ENCODE results near the gene PDLIM3.
A peak's percentile ranks its signal among the peaks of the same experiment; 100 is the strongest.

The PDLIM3 gene

DNA sequence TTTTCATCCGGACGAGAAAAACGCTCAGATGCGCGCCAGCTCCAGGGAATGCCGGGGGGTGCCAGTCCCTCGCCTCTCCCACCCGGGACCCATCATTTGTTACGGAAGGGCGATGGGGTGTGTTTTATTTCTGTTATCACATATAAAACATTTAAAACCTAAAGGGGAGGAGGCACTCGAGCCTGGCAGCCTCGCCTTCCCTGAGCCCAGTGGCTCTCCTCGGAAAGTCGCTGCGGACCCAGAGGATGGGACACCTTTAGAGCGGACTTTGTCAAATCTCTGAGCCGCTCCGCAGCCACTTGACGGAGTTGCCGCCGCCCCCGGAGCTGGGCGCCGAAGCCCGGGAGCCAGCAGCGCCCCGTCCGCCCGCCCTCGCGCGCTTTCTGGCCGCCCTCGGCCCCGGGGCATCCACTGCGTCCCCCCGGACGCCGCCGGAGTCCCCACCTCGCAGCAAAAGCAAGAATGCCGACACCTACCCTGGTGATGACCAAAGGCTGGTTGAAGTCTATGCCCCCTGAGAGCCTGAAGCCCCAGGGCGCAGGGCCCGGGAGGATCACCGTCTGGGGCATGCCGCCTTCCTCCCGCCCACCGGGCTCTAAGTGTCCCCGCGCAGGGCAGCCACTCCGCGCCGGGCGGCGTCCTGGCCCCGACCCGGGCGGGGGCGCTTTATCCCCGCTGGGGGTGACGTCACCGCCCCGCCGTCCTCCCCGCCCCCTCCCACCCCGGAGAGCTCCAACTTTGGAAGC lies at the start of gene PDLIM3:
Gene PDLIM3, minus strand, starts transcription at position 642 of the 746 bp plus-strand sequence. Its CDS starts 73 bp downstream, at position 569.
- TF ChIP-seq CTCF (IDR thresholded peaks at IDR 0.05; ENCODE audit: insufficient read depth, missing control alignments): no peak
- FAIRE-seq (no peak), DNase-seq (ENCODE audit: insufficient read length, low spot score) (peak; percentile 54)

DNA sequence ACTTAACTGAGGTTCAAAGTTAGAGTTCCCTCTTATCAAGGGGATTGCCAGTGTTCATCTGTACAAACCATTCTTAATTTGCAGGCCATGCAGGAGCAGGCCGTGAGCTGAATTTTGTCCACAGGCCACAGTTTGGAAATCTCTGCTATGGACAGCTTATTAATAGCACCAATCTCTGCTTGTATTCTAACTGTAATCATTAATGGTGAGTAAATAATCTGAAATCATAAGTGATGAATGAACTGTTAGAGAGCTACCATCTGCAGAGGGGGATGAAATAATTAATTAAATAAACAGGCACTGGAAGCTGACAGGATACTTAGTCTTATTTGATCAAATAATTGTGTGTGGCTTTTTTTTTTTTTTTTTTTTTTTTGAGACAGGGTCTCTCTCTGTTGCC lies 48.5 kb upstream of the PDLIM3 start:
- DNase-seq (ENCODE audit: insufficient read length, low spot score): no peak
- FAIRE-seq: no peak
- TF ChIP-seq CTCF (IDR thresholded peaks at IDR 0.05; ENCODE audit: insufficient read depth, missing control alignments): no peak

DNA sequence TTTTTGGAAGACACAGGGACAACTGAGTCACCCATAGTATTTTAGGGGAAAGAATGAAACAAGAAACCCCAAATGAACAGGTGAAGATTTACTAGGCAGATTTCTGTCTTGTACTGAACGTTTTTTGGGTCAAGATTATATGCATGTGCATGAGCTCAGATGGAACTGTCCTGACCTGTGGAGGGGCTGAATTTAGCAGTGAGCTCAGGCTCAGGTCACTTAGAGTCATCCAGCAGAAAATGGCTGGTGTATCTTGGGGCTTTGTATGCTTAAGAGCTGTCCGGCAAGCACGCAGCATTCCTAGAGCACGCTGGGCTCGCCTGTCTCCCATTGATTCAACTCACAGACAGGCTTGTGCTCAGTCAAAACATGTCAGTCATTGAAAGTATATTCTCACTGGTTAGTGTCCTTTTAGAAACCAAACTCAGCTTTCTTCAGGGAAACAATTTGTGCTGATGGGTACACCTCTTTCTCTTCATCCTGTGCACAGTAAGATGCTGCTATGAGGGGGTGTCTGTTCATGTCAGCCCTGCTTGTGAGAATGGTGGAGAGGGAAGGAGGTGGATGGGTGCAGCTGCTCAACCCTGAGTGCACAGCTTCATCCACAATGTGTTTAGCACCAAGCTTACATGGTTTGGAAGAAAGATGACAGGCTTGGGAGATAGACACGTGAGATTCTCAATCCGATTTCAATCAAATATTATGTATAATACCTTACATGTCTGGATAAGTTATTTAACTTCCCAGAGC lies 47.5 kb upstream of the PDLIM3 start:
- FAIRE-seq (no peak), DNase-seq (ENCODE audit: insufficient read length, low spot score) (no peak)
- no peak for TF ChIP-seq CTCF (IDR thresholded peaks at IDR 0.05; ENCODE audit: insufficient read depth, missing control alignments)

DNA sequence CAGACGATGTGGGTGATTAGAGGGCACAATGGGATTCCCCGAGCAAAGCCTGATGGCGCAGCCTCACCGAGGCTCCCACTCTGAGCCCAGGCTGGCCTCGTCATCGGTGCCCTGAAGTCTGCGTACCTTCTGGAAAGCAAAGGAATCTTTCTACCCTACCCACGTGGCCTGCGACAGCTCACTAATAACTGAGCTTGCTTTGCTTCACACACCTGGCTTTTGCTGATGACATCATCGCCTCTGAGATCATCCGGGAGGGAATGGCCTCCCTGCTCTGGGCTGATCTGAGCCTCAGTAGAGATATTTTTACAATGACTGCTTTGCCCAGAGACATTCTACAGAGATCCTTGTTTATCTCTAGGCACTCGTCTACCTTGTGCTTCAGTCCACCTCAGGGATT lies 45.4 kb upstream of the PDLIM3 start:
- no peak for TF ChIP-seq CTCF (IDR thresholded peaks at IDR 0.05; ENCODE audit: insufficient read depth, missing control alignments)

GRCh38 chr4:185578284-185578683 lies 43.0 kb upstream of the PDLIM3 start:
- no peak for FAIRE-seq
- DNase-seq (ENCODE audit: insufficient read length, low spot score): no peak
- TF ChIP-seq CTCF (IDR thresholded peaks at IDR 0.05; ENCODE audit: insufficient read depth, missing control alignments): no peak

More for the DNA sequence above, 45.4 kb upstream of the PDLIM3 start:
- DNase-seq (ENCODE audit: insufficient read length, low spot score): no peak
- FAIRE-seq: no peak

GRCh38 chr4:185576962-185577950 lies 41.9 kb upstream of the PDLIM3 start:
- TF ChIP-seq CTCF (IDR thresholded peaks at IDR 0.05; ENCODE audit: insufficient read depth, missing control alignments): no peak
- FAIRE-seq (no peak), DNase-seq (ENCODE audit: insufficient read length, low spot score) (no peak)
